H1 (cell line): ENCODE results near the gene ZNF550.

Source experiments
- EP300 ChIP-seq, 2 experiments: IDR thresholded peaks; 1 replicate in 1 of 2; 2 replicates in 1 of 2; pipeline ENCODE4 v1.6.1; 2011 to 2012; ENCODE audit warnings: low read depth in 2 of 2, low read length in 2 of 2, mild to moderate bottlenecking in 2 of 2, borderline replicate concordance in 1 of 2, inconsistent platforms in 1 of 2, moderate library complexity in 1 of 2
- HDAC6 ChIP-seq: IDR thresholded peaks from one replicate; pipeline ENCODE4 v1.7.1; 2012; ENCODE audit warnings: low read depth, mild to moderate bottlenecking, inconsistent platforms, low read length, moderate library complexity
- JUN ChIP-seq: IDR thresholded peaks from 2 replicates; pipeline ENCODE4 v1.6.1; 2011; ENCODE audit warnings: low read depth, mild to moderate bottlenecking, improper control_type of control experiment, low read length
- POLR2A ChIP-seq, 2 experiments: IDR thresholded peaks; 1 replicate in 1 of 2; 2 replicates in 1 of 2; pipeline ENCODE4 v1.6.1; 2011; ENCODE audit warnings: low read depth in 2 of 2, low read length in 2 of 2, mild to moderate bottlenecking in 2 of 2; ENCODE audit errors: control extremely low read depth in 1 of 2
- RAD21 ChIP-seq, 2 experiments: IDR thresholded peaks in 1 of 2; conservative IDR thresholded peaks in 1 of 2; 2 replicates each; pipeline ENCODE4 v1.6.1; 2011; ENCODE audit warnings: low read depth in 2 of 2, low read length in 2 of 2, improper control_type of control experiment in 1 of 2, inconsistent platforms in 1 of 2, mild to moderate bottlenecking in 1 of 2, moderate library complexity in 1 of 2
- RFX5 ChIP-seq: IDR thresholded peaks from 2 replicates; pipeline ENCODE4 v1.6.1; 2011; ENCODE audit warnings: low read depth, low read length, improper control_type of control experiment, borderline replicate concordance
- TF ChIP-seq, protein P1 (sequence below), 3 experiments: IDR thresholded peaks; 1 replicate in 2 of 3; 2 replicates in 1 of 3; pipeline versions ENCODE4 v1.5.1 to v1.6.1; 2011; ENCODE audit warnings: low read length in 3 of 3, mild to moderate bottlenecking in 3 of 3, inconsistent platforms in 2 of 3, low read depth in 1 of 3, moderate library complexity in 1 of 3; ENCODE audit not compliant: insufficient read depth in 1 of 3; ENCODE audit errors: control extremely low read depth in 1 of 3
- TF ChIP-seq, protein P2 (sequence below): IDR thresholded peaks from 2 replicates; pipeline ENCODE4 v1.6.1; 2011; ENCODE audit warnings: low read length, improper control_type of control experiment
- TF ChIP-seq, protein P3 (sequence below): IDR thresholded peaks from 2 replicates; pipeline ENCODE4 v1.6.1; 2011; ENCODE audit warnings: low read depth, mild to moderate bottlenecking, low read length; ENCODE audit not compliant: insufficient read depth

DNA sequence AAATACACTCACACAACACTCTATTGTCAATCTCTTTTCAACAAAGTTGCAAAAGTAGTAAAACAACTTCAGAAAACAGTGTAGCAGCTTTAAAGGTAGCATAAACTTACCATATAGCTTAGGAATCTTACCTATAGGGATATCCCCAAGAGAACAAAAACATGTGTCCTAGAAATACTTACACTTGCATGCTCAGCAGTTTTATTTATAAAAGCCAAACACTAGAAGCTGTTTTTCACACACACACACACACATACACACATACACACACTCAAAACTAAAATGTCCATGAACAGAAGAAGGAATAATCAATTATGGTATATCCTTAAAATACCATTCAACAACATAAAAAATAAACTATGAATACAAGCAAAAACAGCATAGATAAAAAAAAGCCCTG is 48.2 kb downstream of the ZNF550 start:
- TF ChIP-seq RFX5 = no peak
- TF ChIP-seq, protein P1, sequence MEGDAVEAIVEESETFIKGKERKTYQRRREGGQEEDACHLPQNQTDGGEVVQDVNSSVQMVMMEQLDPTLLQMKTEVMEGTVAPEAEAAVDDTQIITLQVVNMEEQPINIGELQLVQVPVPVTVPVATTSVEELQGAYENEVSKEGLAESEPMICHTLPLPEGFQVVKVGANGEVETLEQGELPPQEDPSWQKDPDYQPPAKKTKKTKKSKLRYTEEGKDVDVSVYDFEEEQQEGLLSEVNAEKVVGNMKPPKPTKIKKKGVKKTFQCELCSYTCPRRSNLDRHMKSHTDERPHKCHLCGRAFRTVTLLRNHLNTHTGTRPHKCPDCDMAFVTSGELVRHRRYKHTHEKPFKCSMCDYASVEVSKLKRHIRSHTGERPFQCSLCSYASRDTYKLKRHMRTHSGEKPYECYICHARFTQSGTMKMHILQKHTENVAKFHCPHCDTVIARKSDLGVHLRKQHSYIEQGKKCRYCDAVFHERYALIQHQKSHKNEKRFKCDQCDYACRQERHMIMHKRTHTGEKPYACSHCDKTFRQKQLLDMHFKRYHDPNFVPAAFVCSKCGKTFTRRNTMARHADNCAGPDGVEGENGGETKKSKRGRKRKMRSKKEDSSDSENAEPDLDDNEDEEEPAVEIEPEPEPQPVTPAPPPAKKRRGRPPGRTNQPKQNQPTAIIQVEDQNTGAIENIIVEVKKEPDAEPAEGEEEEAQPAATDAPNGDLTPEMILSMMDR (IDR thresholded peaks at IDR 0.05; ENCODE audit: control extremely low read depth in 1 of 3, insufficient read depth in 1 of 3, low read depth in 1 of 3, low read length in 3 of 3) = no peak
- TF ChIP-seq, protein P2, sequence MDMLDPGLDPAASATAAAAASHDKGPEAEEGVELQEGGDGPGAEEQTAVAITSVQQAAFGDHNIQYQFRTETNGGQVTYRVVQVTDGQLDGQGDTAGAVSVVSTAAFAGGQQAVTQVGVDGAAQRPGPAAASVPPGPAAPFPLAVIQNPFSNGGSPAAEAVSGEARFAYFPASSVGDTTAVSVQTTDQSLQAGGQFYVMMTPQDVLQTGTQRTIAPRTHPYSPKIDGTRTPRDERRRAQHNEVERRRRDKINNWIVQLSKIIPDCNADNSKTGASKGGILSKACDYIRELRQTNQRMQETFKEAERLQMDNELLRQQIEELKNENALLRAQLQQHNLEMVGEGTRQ = no peak
- TF ChIP-seq RAD21 (IDR thresholded peaks at IDR 0.05 in 1 of 2, conservative IDR thresholded peaks at IDR 0.05 in 1 of 2; ENCODE audit: low read depth in 2 of 2, low read length in 2 of 2) = no peak
- TF ChIP-seq, protein P3, sequence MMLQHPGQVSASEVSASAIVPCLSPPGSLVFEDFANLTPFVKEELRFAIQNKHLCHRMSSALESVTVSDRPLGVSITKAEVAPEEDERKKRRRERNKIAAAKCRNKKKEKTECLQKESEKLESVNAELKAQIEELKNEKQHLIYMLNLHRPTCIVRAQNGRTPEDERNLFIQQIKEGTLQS = no peak
- TF ChIP-seq EP300 (IDR thresholded peaks at IDR 0.05; ENCODE audit: borderline replicate concordance in 1 of 2, low read depth in 2 of 2, low read length in 2 of 2) = no peak
- no peak for TF ChIP-seq HDAC6
- no peak for TF ChIP-seq POLR2A (IDR thresholded peaks at IDR 0.05; ENCODE audit: control extremely low read depth in 1 of 2, low read depth in 2 of 2, low read length in 2 of 2)
- no peak for TF ChIP-seq JUN
